Measurements from ENCODE around the gene FHIT.
"Not testable (repeated sequence)": the region's sequence is repeated elsewhere in the genome, so short reads cannot be mapped to it uniquely, and the experiment has no call there.

FHIT gene

GRCh38 chr3:61224823-61225222 lies 26.4 kb downstream of the FHIT start:
- DNase-seq = no peak

DNA sequence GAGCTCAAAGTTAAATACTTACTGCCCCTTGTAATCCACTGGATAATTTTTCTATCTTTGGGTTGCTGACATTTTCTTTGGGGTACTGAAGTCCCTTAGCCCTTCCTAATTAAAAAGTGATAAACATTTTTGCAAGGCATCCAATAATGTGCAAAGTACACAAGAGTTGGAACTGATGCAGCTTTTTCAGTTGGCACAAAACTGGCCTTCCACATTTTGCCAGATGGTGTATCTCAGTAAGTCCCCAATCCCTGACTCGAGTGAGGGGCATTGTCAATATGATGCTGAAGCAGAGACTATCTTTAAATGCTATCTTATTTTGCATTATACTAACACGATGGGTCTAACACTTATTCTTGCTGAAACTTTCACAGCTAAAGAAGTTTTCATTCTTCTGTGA lies 27.8 kb downstream of the FHIT start:
- DNase-seq = no peak

GRCh38 chr3:61222467-61222866 lies 28.8 kb downstream of the FHIT start:
- DNase-seq = no peak

DNA sequence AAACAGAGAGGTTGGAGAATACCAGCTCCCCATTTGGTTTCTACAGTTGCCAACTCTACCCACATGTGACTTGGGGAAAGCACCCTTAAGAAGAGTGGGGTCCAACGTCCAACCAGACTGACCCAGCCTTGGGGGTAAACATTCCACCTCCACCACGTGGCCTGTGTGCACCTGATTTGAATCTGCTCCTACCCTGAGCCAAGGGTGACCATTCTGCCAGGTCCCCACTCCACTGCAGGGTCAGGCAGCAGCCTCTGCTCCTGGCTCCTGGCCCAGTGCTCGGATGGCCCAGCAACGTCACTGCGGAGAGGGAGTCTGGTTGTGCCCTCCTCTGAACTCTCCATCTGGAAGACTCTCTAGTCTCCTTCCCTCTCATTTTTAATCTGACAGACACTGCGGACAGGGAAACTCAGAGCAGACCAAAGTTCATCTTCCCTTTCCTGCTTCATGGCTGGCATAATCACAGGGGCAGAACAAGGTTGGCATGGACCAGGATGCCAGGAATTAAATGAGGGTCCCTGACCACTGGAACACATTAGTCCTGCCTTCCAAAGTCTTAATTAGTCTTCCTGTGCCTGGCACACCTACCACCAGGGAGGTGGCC lies 29.4 kb downstream of the FHIT start:
- no peak for DNase-seq

GRCh38 chr3:61218504-61218903 lies 32.7 kb downstream of the FHIT start:
- DNase-seq = no peak

- not testable (repeated sequence) for DNase-seq
These were observed 35.1 kb downstream of the FHIT start for GRCh38 chr3:61216171-61216570.

DNA sequence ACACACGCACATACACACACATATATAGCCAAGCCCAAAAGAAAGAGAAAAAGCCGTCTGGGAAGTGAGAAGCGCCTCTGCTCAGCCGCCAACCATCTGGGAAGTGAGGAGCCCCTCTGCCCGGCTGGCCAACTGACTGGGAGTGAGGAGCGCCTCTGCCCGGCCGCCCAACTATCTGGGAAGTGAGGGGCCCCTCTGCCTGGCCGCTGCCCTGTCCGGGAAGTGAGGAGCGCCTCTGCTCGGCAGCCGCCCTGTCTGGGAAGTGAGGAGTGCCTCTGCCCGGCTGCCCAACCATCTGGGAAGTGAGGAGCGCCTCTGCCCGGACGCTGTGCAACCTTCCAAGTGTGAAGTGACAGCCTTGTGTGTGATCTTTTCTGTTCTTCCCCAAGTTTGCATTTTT lies 49.2 kb downstream of the FHIT start:
- DNase-seq = no peak

GRCh38 chr3:61201071-61201470 lies 50.2 kb downstream of the FHIT start:
- no peak for DNase-seq

DNA sequence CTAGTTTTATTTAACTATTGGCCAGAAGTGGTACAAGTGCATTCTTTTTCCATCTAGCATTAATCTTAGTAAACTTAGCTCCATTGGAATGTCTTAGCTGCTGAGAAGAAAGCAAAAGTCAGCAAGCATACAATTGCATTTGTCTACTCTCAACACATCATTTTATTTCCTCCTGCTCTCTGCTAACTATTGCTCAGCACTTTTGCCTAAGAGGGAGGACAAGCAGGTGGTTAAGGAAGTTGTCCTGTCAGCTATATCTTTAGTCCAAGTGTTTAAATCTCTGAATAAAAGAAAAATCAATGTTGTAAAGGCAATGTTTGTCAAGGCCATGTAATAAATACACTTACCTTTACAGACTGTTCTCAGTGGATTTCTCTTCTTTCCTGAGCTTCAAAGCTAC lies 51.0 kb downstream of the FHIT start:
- no peak for DNase-seq

DNA sequence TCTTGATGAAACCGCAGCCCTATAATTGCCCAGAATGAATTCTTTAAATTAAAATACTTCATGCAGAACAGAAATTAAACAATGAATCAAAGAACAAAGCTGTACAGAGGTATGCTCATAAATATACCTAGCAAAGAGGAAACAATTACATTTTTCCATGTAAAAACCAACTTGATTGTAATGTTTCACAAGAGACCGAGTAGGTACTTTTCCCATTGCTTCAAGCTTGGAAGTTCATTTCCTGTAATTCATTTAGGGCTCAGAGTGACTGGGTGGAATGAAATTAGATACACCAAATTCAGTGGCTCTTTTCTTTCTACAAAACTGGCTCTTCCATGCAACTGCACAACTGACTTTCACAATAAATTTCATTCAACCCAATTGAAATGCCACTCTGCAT lies 51.4 kb downstream of the FHIT start:
- DNase-seq = no peak

- no peak for DNase-seq
These were observed 56.2 kb downstream of the FHIT start for GRCh38 chr3:61194892-61195538.

- DNase-seq = no peak
These were observed 59.0 kb downstream of the FHIT start for GRCh38 chr3:61192222-61192621.

DNA sequence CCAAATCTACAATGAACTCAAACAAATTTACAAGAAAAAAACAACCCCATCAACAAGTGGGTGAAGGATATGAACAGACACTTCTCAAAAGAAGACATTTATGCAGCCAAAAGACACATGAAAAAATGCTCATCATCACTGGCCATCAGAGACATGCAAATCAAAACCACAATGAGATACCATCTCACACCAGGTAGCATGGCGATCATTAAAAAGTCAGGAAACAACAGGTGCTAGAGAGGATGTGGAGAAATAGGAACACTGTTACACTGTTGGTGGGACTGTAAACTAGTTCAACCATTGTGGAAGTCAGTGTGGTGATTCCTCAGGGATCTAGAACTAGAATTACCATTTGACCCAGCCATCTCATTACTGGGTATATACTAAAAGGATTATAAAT lies 61.0 kb downstream of the FHIT start:
- DNase-seq = not testable (repeated sequence)

- DNase-seq = no peak
These were observed 65.2 kb downstream of the FHIT start for GRCh38 chr3:61186030-61186429.

- no peak for DNase-seq
These were observed 66.3 kb downstream of the FHIT start for GRCh38 chr3:61184956-61185355.

- DNase-seq = no peak
These were observed 68.6 kb downstream of the FHIT start for GRCh38 chr3:61182662-61183061.

DNA sequence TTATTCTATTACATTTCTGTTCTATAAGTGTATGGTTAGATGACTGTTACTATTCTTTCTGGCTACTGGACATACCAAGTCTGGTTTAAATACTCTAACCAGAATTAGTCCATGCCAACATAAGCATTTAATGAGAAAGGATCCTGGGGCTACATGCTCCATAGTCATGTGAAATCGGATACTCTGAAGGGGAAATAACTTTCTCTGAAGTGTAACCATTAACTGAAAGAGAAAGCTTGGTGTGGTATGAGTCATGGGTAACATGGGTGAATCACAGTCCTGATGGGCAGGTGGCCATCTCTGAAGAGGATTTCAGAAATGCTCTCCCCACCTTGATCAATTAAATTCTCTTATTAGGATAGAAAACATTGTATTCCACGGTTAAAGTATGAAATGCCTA lies 69.4 kb downstream of the FHIT start:
- no peak for DNase-seq

GRCh38 chr3:61180206-61180605 lies 71.0 kb downstream of the FHIT start:
- DNase-seq = no peak

DNA sequence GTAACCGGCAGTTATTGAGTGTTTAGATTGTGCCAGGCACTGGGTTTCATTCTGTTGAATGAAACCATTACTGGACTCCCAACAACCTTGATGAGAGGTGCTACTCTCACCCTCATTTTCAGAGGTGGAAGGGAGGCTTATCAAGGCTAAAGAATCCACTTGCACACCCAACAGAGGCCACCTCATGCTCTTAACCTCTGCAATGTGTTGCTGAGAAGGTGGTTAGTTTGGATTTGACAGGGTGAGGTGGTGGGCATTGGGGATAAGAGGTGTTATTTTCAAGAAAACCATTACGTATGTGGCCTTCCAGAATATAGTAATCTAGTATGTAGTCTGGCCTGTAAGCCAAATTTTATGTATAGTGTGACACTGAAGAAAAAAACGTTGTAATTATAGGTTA lies 73.1 kb downstream of the FHIT start:
- no peak for DNase-seq

DNA sequence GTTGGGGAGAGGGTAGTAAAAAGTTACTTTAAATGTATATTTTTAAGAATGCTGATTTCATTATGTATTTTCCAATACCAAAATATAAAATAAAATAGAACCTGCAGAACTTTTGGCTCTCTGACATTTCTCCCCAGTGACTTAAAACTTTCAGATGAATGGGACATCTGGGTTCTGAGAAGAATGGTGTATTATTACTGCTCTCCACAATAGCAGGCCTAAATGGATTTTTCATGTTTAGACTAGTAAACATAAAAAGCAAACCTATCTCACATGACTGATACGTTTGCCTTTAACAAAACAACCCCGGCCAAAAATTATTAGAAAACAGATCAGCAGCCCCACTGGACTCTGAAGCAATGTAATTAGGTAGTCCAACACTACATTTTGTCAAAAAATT lies 73.8 kb downstream of the FHIT start:
- no peak for DNase-seq

DNA sequence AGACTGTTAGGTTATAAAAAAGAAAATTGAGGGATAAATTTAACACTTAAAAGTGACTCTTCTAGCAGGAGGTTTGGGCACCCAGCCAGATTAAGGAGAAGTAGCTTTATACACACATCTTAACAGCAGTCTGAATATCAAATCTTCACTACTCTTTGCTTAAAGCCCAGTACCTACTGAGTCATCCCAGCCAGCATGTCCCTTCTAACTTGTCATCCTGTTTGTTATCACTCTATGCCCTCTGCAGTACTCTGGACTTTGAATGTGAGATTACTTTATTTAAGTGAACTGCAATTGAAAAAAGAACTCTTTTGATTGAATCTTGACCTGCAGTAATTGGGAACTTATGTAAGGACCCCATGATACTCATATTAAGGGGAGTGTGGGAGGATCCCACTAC lies 77.6 kb downstream of the FHIT start:
- no peak for DNase-seq

GRCh38 chr3:61172684-61173083 lies 78.6 kb downstream of the FHIT start:
- no peak for DNase-seq

DNA sequence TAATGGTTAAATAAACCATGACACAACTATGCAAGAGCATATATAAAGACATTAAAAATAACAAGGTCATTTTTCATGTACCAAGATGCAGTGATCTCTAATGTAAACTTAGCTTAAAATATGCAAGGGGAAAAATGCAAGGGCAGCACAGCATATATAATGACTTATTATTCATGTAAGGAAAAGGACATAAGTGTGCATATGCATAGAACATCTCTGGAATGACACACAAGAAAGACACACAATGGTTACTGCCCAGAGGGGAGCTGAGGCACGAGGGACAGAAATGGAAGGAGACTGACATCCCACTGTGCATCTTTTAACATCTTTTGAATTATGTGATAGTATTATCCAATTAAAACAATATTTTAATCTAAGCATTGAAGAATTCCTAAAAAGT lies 79.0 kb downstream of the FHIT start:
- DNase-seq = no peak

GRCh38 chr3:61169621-61170251 lies 81.5 kb downstream of the FHIT start:
- DNase-seq = no peak

GRCh38 chr3:61168286-61168685 lies 83.0 kb downstream of the FHIT start:
- DNase-seq = no peak

Measured in NCI-H1048 (cell line).